GM21381 (cell line): ENCODE measurements around the gene SPECC1L.

ENCODE experiments used
- ATAC-seq: cut with Tn5 transposase; IDR thresholded peaks from one replicate; pipeline ENCODE4 v1.9.1; 2021; ENCODE audit warnings: mild to moderate bottlenecking, moderate library complexity; ENCODE audit not compliant: unreplicated experiment

Gene SPECC1L

GRCh38 chr22:24357547-24357946 lies 86.9 kb downstream of the SPECC1L start:
- no peak for ATAC-seq

DNA sequence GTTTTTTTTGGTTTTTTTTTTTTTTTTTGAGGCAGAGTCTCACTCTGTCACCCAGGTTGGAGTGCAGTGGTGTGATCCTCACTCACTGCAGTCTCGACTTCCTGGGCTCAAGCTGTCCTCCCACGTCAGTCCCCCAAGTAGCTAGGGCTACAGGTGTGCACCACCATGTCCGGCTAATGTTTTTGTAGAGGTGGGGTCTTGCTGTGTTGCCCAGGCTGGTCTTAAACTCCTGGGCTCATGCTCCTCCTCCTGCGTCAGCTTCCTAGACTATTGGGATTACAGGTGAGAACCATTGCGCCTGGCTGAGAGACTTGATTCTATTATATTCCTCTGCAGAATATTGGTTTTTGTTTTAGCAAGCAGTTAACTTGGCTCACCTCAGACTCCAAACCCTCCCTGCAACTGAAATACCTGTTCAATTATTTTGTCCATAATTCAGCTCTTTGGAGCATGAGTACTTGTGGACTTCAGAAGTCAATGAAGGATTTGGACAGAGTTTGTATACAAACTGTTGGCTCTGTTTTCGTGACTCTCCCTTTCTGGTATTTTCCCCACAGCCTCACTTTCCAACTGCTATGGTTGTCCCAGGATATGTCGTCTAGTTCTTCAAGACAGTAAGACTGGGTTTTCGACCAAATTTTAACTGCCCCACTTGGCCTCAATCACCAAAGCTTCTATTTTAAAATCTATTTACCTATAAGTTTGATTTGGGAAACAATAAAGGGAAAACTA lies 87.6 kb downstream of the SPECC1L start:
- no peak for ATAC-seq

GRCh38 chr22:24359452-24360120 lies 89.0 kb downstream of the SPECC1L start:
- no peak for ATAC-seq

DNA sequence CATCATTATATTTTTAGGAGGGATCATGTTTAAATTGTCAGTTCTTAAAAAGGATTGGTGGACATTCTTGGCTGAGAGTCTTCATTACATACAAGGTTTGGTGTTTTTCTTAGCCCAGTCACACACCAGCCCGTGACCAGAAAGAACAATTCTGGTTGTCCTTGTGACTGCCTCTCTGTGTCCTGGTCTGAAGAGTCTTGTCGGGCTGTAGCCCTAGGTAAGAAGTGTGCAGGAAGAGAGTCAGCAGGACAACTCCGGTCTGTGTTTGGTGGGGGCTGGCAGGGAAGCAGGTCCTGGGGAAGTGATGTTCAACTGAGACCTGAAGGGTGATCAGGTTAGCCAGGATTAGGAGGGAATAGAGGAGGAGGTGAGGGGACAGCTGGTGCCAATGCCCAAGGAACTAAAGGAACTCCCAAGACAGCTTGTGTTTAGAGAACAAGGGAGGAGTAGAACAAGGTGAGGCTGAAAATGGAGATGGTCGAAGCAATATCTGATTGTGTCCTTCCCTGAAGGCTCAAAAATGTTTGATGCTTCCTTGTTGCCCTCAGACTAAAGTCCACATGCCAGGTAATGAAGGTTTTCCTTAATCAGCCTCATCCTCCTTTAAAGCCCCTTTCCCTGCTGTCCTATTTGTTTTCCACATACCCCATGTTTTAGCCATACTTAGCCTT lies 91.5 kb downstream of the SPECC1L start:
- ATAC-seq = no peak

- no peak for ATAC-seq
These were observed 92.6 kb downstream of the SPECC1L start for GRCh38 chr22:24363243-24363642.

- no peak for ATAC-seq
These were observed 96.1 kb downstream of the SPECC1L start for GRCh38 chr22:24366701-24367100.

- ATAC-seq = no peak
These were observed 97.2 kb downstream of the SPECC1L start for GRCh38 chr22:24367841-24368240.

GRCh38 chr22:24370401-24370800 lies 99.8 kb downstream of the SPECC1L start:
- no peak for ATAC-seq

DNA sequence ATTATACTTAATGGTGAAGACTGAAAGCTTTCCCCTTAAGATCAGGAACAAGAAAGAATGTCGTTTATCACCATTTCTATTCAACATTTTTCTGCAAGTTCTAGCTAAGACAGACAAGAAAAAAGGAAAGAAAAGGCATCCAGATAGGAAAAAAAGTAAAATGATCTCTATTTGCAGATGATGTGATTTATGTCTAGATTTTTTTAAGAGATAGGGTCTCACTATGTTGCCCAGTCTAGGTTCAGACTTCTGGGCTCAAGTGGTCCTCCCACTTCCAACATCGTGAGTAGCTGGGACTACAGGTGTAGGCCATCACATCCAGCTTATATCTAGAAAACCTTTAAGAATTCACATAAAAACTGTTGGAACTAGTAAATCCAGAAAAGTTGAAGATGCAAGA lies 105.4 kb downstream of the SPECC1L start:
- no peak for ATAC-seq

GRCh38 chr22:24376586-24376985 lies 106.0 kb downstream of the SPECC1L start:
- no peak for ATAC-seq

- ATAC-seq = no peak
These were observed 108.9 kb downstream of the SPECC1L start for GRCh38 chr22:24379536-24379935.

DNA sequence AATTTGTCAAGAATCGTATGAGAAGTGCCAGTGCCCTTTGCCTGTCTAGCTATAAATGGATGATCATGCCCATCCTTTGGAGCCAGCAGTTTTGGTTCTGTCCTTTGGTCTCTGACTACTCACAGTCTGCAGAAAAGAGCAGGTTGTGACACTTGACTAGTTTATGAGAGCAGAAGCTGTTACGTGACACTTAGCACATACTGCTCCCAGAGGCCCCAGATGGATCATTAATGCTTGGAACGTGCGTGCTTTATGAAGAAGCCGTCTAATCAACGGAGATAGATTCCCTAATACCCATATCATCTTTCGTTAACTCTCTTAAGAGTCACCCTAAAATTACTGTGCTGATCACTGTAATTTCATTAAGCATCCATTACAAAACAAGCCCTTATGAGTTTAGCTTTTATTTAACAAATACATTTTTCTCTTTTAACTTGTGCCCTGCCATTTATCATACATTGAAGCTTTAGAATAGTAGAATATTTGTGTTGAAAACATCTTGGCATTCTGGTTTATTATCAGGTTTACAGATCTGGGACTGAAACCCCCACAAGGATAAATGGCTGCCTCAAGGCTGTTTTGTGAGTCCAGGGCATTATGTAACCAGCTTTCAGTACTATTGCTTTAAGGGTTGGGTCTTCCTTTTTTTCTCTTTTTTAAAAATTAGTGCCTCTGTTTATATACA lies 109.7 kb downstream of the SPECC1L start:
- ATAC-seq = no peak

GRCh38 chr22:24380905-24381230 lies 110.2 kb downstream of the SPECC1L start:
- ATAC-seq = no peak

DNA sequence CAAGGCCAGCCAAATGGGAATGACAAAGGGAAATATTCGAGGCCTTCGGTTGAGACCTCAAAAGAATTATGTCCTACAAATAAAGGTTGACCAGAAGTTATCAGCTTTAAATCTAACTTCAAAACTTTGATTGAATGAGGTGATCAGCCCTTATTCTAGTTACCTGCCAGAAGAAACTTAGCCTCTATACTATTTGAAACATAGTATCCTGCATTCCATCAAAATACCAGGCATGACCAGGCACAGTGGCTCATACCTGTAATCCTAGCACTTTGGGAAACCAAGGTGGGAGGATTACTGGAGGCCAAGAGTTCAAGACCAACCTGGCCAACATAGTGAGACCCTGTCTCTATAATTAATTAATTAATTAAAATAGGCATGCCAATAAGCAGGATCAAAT lies 112.4 kb downstream of the SPECC1L start:
- no peak for ATAC-seq

DNA sequence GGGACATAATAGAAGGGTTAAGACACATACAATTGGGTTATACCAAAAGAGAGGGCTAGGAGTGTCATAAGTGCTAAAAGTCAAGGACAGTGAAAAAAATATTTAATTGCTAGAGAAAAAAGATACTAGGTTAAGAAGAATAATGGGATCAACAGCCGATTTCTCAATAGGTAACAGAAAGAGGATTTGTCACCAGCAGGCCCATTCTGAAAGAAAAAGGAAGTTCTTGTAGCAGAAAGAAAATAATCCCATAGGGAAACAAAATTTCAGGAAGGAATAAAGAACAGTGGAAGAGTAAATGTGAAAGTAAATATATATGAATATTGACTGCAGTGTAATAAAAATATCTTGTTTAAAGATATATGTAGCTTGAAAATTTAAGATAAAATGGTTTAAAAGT lies 113.5 kb downstream of the SPECC1L start:
- no peak for ATAC-seq

DNA sequence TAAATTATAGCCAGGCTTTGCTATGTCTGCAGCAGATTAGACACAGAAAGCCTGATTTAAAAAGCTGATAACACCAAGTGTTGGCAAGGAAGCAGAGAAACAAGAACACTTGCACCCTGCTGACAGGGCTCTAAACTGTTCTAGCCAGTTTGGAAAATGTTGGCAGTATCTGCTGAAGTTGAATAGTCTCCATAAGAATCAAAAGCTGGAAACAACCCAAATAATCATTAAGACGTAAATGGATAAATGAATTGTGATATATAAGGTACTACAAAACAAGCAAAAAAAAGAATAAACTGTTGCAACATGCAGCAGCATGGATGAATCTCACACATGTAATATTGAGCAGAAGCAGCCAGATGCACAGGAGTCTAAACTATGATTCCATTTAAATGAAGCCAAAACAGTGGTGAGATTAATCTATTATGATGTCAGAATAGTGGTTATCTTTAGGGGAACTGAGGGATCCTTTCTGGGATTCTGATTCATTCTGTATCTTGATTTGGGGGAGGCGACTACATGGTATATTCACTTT lies 116.4 kb downstream of the SPECC1L start:
- no peak for ATAC-seq

- ATAC-seq = no peak
These were observed 119.0 kb downstream of the SPECC1L start for GRCh38 chr22:24389680-24390079.

- no peak for ATAC-seq
These were observed 119.5 kb downstream of the SPECC1L start for GRCh38 chr22:24390156-24390555.

DNA sequence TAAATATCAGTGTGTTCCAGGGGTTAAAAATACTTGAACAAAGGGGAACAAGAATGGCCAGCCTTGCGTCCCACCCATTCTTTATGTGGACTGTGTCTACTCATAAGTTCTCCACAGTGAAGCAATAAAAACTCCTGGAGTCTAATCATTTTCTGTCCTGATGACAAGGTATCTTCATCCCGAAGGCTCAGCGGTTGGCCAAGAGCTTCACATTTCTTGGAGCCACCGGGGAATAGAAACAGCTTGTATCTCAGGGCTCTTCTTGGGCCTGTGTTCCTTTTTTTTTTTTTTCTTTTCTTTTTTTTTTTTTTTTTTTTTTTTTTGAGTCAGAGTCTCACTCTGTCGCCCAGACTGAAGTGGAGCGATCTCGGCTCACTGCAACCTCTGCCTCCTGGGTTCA lies 119.9 kb downstream of the SPECC1L start:
- no peak for ATAC-seq

DNA sequence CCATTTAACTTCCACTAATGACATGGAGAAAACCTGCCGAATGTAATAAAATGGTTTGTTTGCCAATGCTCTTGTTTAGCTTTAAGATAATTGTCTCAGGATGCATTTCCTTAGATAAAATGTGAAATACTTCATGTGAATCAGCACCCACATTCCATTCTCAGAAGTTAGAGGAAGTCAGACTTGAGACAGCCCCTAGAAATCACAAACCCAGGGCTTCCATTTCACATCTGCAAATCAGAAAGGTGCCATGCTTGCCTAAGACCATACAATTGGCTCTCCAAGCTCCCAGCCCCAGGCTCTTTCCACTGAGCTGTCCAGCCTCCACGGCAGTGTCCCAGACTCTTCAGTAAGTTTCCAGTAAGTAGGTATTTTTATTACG lies 121.2 kb downstream of the SPECC1L start:
- no peak for ATAC-seq

DNA sequence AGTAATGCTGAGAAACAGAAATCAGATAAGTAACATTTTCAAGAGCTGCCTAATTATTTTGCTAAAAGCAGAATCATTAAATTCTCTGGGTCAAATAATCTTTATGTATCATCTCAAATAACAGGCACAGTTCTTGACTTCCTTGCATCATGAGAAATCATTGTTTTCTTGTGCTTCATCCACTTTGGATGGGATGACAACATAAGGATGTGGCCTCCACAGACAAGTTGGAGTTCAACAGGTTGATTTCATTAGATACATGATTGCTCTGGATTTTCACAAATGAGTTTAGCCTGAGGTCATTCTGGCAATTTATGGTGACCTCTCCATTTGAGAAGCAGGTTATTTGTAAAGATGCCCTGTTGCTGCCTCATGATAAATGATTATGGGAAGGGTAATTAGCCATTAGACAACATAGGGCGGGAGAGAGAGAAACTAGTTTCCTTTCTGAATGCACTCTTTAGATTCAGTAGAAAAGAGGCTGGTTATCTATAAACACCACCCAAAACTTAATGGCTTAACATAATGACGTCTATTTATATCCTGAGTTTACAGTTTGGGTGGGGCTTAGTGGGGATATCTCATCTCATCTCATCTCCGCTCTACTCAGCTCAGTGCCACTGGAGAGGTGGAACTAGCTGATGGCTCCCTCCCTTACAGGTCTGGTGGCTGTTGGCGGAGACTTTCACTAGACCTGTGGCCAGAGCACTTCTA lies 121.7 kb downstream of the SPECC1L start:
- ATAC-seq = no peak
